T-cell (primary cell): Measurements from ENCODE around the gene ARHGEF6. TPM values are rescaled to one million over a fixed set of nuclear protein-coding genes. Genes with fewer than 3 reads are reported as not detected.

Source experiments
- ATAC-seq, 4 experiments: fragments of 200-7000 bp in 3 of 4; fragments of 150-1000 bp in 1 of 4; cut with Tn5 transposase; replicated peaks in 1 of 4; 1 replicate in 3 of 4; 2 replicates in 1 of 4; pipeline ENCODE4 v1.10.0; 2021; ENCODE audit warnings: moderate library complexity in 3 of 4, mild to moderate bottlenecking in 2 of 4, moderate number of reproducible peaks in 1 of 4
- CTCF ChIA-PET, 2 donors: fragments of 300-600 bp; sonication (Branson Sonifier 250); formaldehyde crosslinking; loops; one replicate each; lab custom pipeline; 2022; ENCODE audit warnings: antibody characterized with exemption in 2 of 2; lab: Charles Lee
- POLR2A ChIA-PET, 2 donors: fragments of 300-600 bp; sonication (Branson Sonifier 250); formaldehyde crosslinking; loops; one replicate each; lab custom pipeline; 2022; ENCODE audit warnings: antibody characterized with exemption in 2 of 2; lab: Charles Lee
- DNase-seq, 35 experiments: peaks; one replicate each; pipeline versions ENCODE4 v3.0.0 to v3.0.0-alpha.2; 2013 to 2023
- H3K27ac ChIP-seq: one replicate; pipeline ENCODE4 v1.5.1; 2013; ENCODE audit warnings: low read length
- H3K27me3 ChIP-seq, 2 experiments: replicated peaks in 1 of 2; 1 replicate in 1 of 2; 2 replicates in 1 of 2; pipeline versions ENCODE4 v1.6.1 to v1.7.0; 2013; ENCODE audit warnings: low read length in 1 of 2, mixed read lengths in 1 of 2; ENCODE audit not compliant: control insufficient read depth in 2 of 2, insufficient read depth in 2 of 2; ENCODE audit errors: extremely low read depth in 1 of 2
- H3K36me3 ChIP-seq, 2 donors: 1 replicate in 1 of 2; 2 replicates in 1 of 2; pipeline versions ENCODE4 v1.6.1 to v1.7.0; 2013; ENCODE audit warnings: low read length in 1 of 2; ENCODE audit not compliant: control insufficient read depth in 2 of 2, insufficient read depth in 1 of 2; ENCODE audit errors: extremely low read depth in 1 of 2
- H3K4me1 ChIP-seq, 2 experiments: 1 replicate in 1 of 2; 2 replicates in 1 of 2; pipeline versions ENCODE4 v1.6.1 to v1.7.0; 2013; ENCODE audit warnings: low read length in 2 of 2, mixed read lengths in 1 of 2; ENCODE audit not compliant: insufficient read depth in 2 of 2, control insufficient read depth in 1 of 2; ENCODE audit errors: extremely low read depth in 1 of 2
- H3K4me3 ChIP-seq, 2 donors: 1 replicate in 1 of 2; 2 replicates in 1 of 2; pipeline versions ENCODE4 v1.5.1 to v1.7.0; 2013; ENCODE audit warnings: mild to moderate bottlenecking in 2 of 2, low read length in 1 of 2, moderate library complexity in 1 of 2; ENCODE audit not compliant: control insufficient read depth in 1 of 2; ENCODE audit errors: extremely low read depth in 1 of 2
- H3K9me3 ChIP-seq: 2 replicates; pipeline ENCODE4 v1.7.0; 2013
- H3K27ac Mint-ChIP-seq, 2 donors: one replicate each; pipeline ENCODE4 v1.8.0; 2020 to 2021; ENCODE audit warnings: mild to moderate bottlenecking in 2 of 2, mixed read lengths in 2 of 2
- H3K27me3 Mint-ChIP-seq, 2 donors: one replicate each; pipeline ENCODE4 v1.8.0; 2021 to 2022; ENCODE audit warnings: mixed read lengths in 2 of 2
- H3K36me3 Mint-ChIP-seq: one replicate; pipeline ENCODE4 v1.8.0; 2021; ENCODE audit warnings: mixed read lengths
- H3K4me1 Mint-ChIP-seq, 3 donors: one replicate each; pipeline ENCODE4 v1.8.0; 2020 to 2022; ENCODE audit warnings: mixed read lengths in 3 of 3, mild to moderate bottlenecking in 1 of 3
- H3K4me3 Mint-ChIP-seq, 3 donors: one replicate each; pipeline ENCODE4 v1.8.0; 2020 to 2022; ENCODE audit warnings: mild to moderate bottlenecking in 3 of 3, mixed read lengths in 3 of 3, moderate library complexity in 3 of 3
- H3K9me3 Mint-ChIP-seq, 3 donors: one replicate each; pipeline ENCODE4 v1.8.0; 2020 to 2022; ENCODE audit warnings: mixed read lengths in 3 of 3
- WGBS: methylation state at CpG from one replicate; pipeline ENCODE4 v1.1.5; 2013; ENCODE audit warnings: missing lambda C conversion rate; ENCODE audit not compliant: insufficient coverage; 5-methylcytosine and 5-hydroxymethylcytosine counted together
- total RNA-seq, 35 experiments: library from RNA in 6 of 35; stranded (reverse) in 6 of 35; fragments of 120-200 nt in 1 of 35; gene quantifications; one replicate each; pipeline versions ENCODE4 v1.2.1 to v1.2.4 and lab custom pipeline; 2013 to 2026

Gene ARHGEF6
- total RNA-seq, 5 donors from 2014 or later (not counting 1 experiment from before 2014, with no cell fraction given) = 63.4 to 79.9 (median 72.9) TPM

DNA sequence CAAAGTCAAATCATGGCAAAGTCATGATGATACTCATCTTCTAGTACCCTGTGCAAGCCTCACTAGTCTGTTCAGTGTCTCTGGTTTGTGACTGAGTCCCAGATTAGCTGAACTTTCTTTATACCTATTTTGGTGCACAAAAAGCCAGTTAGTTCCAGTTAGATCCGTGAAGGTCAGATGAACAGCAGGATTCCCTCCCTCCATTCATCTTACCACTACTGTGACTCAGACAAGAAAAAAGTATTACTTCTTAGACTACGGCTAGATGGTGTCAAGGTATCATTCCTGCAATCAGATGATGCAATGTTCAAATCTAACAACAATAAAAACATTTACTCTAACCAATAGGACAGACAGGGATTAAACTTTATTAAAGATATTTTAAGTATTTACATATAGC lies 30.4 kb downstream of the ARHGEF6 start:
- no peak overlapping the region for H3K4me3 ChIP-seq
- no peak overlapping the region for H3K4me3 Mint-ChIP-seq
- peaks cover 0 to 11% of the 10 kb centered on the region in 2 donors for H3K27me3 Mint-ChIP-seq
- peak overlapping the region in 1 of 2 donors; percentile 69 for H3K27ac Mint-ChIP-seq
- ATAC-seq (peak in 2 of 4 experiments; percentile 41 to 47), DNase-seq (no peak)
- no peaks in the 10 kb centered on the region for H3K9me3 ChIP-seq
- peaks cover 0 to 13% of the 10 kb centered on the region in 2 donors for H3K36me3 ChIP-seq
- WGBS = no CpG with 5 or more reads among the region's 2 CpGs
- peaks cover 10% of the 10 kb centered on the region for H3K36me3 Mint-ChIP-seq
- H3K27me3 ChIP-seq = no peaks in the 10 kb centered on the region
- POLR2A ChIA-PET = no interaction called here
- H3K27ac ChIP-seq = no peak overlapping the region
- H3K4me1 ChIP-seq = peaks cover 7 to 15% of the 10 kb centered on the region in 2 experiments
- no peaks in the 10 kb centered on the region for H3K9me3 Mint-ChIP-seq
- CTCF ChIA-PET = interaction anchor here in 1 of 2 donors (0.7 kb wide), 1 partner anchor 11 kb away, joined by 5 read pairs; no protein-coding TSS in a partner anchor
- H3K4me1 Mint-ChIP-seq = peaks cover 56 to 91% (median 84%) of the 10 kb centered on the region in 3 donors

DNA sequence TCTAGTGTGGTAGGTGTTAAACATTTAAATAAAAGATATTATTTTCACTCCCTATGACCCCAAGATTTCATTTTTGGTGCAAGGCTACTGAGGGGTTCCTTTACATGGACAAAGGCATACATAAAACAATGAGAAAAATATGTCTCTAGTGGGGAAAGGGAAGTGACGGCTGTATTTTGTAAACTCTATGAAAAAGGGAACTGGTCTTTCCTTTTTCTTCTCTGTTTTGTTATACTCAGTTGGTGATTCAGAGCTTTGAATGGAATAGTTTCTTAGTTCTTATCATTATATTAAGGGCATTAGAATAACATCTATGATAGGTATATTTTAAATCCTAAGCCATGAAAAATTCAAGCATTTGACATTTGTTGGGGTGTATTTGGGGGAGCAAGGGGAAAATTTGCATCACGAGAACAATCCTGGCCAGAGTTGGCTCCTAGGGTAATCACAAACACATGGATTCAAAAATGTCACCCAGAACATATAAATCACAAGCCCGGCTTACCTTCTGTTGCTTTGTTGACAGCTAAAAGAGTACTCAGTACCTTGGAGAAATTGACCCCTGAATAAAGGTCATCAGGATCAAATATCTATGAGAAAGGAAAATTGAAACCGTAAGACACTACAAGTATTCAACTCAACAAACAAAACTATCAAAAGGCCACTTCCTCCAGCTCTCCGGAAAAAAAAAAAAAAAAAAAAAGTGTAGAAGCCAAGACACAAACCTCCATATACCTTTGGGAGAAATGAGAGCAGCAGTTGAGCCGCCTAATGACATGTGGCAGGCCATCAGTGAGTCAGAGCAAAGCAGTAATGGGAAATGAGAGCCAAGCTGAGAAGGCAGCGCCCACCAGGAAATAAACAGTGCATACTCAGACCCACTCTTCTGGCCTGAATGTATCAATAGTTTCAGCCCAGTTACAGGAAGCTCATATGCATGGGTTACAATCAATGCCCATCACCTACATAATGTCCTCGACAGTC lies 33.4 kb downstream of the ARHGEF6 start:
- peaks cover 0 to 31% of the 10 kb centered on the region in 2 donors for H3K36me3 ChIP-seq
- Mint-ChIP-seq H3K4me3 (peak overlapping the region in 2 of 3 donors; percentile 25 to 32), H3K9me3 (no peaks in the 10 kb centered on the region), H3K27me3 (peaks cover 0 to 11% of the 10 kb centered on the region in 2 donors), H3K36me3 (peaks cover 26% of the 10 kb centered on the region), H3K4me1 (peaks cover 54 to 94% (median 86%) of the 10 kb centered on the region in 3 donors), H3K27ac (peak overlapping the region; percentile 68 to 91)
- POLR2A ChIA-PET = interaction anchor here (0.6 to 0.7 kb wide), 3 partner anchors 23 to 121 kb away, joined by 3 to 7 read pairs (median 4); no protein-coding TSS in a partner anchor
- no peak overlapping the region for H3K4me3 ChIP-seq
- H3K9me3 ChIP-seq = no peaks in the 10 kb centered on the region
- ATAC-seq = peak in 2 of 4 experiments; percentile 59 to 60
- H3K4me1 ChIP-seq = peaks cover 5 to 14% of the 10 kb centered on the region in 2 experiments
- no peaks in the 10 kb centered on the region for H3K27me3 ChIP-seq
- no CpG with 5 or more reads among the region's 8 CpGs for WGBS
- H3K27ac ChIP-seq = peak overlapping the region; percentile 41
- CTCF ChIA-PET = interaction anchor here (0.6 to 0.8 kb wide), 4 partner anchors 14 to 737 kb away, joined by 3 to 5 read pairs (median 4); no protein-coding TSS in a partner anchor
- no peak for DNase-seq

DNA sequence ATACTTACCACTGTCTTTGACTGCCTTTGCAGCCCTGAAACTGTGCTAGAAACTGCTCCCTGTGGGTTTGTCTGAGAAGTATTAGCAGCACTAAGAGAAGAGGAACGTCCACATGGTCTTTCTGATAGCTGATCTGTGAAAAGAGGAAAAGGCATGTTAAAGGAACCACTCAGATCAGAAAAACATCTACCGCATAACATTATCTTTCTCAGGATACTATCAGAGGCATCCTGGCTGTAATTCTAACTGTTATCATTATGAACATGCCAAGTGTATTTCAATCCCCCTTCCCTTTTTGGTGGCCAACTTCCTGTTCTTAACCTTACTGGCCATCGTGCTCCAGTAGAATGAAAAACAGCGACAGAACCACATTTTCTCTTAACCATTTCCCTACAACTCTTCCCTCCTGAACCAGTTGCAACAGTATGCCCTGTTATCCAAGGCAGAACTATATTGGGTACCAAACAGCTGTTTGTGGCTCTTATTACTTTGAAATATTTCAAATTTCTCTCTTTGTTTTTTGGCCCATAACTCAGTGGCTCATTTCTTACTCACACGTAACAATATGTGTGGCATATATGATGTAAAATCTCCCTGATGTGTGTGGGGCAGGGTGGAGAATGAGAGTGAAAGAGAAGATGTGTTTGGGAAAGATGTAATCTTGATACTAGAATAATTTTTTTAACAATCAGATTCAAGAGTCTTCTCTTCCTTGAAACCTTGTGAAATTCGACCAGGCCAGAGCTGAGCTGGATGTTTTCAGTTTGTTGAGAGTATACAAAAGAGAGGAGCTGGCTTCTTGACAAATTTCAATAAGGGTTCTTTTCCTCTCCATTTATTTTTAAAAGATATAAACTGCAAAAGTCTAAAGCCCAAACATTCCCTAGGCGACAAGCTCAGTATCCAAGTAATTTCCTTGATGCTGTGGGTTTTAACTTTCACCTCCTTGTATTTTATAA lies 35.2 kb downstream of the ARHGEF6 start:
- H3K4me3 Mint-ChIP-seq = no peak overlapping the region
- DNase-seq (no peak), ATAC-seq (no peak)
- peaks cover 26% of the 10 kb centered on the region for H3K36me3 Mint-ChIP-seq
- Histone ChIP-seq H3K4me1 (peaks cover 5 to 14% of the 10 kb centered on the region in 2 experiments), H3K36me3 (peaks cover 0 to 37% of the 10 kb centered on the region in 2 donors), H3K27me3 (no peaks in the 10 kb centered on the region), H3K4me3 (no peak overlapping the region), H3K27ac (no peak overlapping the region), H3K9me3 (no peaks in the 10 kb centered on the region)
- ChIA-PET POLR2A (interaction anchor here in 1 of 2 donors (0.8 kb wide), 1 partner anchor 134 kb away, joined by 3 read pairs; no protein-coding TSS in a partner anchor), CTCF (interaction anchor here in 1 of 2 donors (1.0 kb wide), 1 partner anchor 37 kb away, joined by 3 read pairs; no protein-coding TSS in a partner anchor)
- 60% methylated on average over 1 of the region's 7 CpGs for WGBS
- peak overlapping the region; percentile 46 to 73 for H3K27ac Mint-ChIP-seq
- no peaks in the 10 kb centered on the region for H3K9me3 Mint-ChIP-seq
- peaks cover 45 to 79% (median 75%) of the 10 kb centered on the region in 3 donors for H3K4me1 Mint-ChIP-seq
- H3K27me3 Mint-ChIP-seq = peaks cover 0 to 8% of the 10 kb centered on the region in 2 donors

DNA sequence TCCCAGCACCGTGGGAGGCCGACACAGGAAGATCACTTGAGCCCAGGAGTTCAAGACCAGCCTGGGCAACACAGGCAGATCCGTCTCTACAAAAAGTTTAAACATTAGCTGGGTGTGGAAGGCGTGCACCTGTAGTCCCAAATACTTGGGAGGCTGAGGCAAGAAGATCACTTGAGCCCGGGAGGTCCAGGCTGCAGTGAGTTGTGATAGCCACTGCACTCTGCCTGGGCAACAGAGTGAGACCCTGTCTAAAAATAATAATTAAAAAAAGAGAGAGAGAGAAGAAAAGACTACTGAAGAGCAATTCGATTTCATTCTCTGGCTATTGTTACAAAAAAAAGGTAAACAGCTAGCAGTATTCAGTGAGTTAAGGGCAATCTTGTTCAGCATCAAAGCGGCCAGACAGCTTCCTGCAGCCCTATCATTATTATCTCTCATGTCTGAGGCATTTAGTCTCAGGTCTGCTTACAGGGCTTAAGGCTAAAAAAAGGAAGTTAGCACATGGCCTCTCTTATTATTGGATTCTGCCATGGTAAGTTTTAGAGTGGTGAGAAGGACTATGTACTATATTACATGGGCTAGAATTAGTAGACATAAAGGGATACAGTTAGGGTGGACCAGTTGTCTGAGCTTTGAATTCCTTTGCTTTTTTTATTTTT lies 37.9 kb downstream of the ARHGEF6 start:
- H3K4me1 ChIP-seq = peaks cover 5 to 11% of the 10 kb centered on the region in 2 experiments
- CTCF ChIA-PET = no interaction called here

DNA sequence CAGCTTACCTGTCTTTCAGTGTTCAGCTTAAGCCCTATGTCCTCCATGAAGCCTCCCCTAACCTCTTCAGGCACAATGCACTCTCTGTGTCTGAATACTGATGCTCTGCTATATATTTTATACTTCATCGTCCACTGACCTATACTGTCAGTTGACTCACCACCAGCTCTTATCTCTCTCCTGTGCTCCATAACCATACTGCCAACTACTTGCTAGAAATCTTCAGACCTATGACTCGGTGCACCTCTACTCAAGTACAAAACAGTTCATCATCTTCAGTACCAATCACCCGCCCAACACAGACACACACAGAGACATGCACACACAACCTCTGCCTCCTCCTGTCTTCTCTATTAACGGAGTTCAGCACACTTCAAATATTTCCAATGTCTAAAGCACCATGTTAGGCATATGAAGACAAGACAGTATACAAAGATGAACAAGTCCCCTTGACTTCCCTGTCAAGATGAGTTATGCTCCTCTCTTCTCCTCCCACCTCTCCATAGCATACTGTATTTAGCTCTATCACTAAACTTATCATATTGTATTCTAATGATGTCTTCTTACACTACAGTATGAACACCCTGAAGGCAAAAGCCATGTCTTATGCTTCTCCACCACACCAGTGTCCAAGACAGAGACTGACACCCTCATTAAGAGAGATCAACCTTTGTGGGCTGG lies 42.5 kb downstream of the ARHGEF6 start:
- no peaks in the 10 kb centered on the region for H3K9me3 ChIP-seq
- Mint-ChIP-seq H3K27ac (peak overlapping the region in 1 of 2 donors; percentile 20), H3K27me3 (peaks cover 0 to 4% of the 10 kb centered on the region in 2 donors), H3K9me3 (no peaks in the 10 kb centered on the region), H3K36me3 (peaks cover 27% of the 10 kb centered on the region), H3K4me3 (no peak overlapping the region), H3K4me1 (peaks cover 21 to 54% (median 31%) of the 10 kb centered on the region in 3 donors)
- ATAC-seq = no peak
- no peak for DNase-seq
- no peak overlapping the region for H3K27ac ChIP-seq
- peaks cover 2 to 3% of the 10 kb centered on the region in 2 experiments for H3K4me1 ChIP-seq
- POLR2A ChIA-PET = no interaction called here
- no peaks in the 10 kb centered on the region for H3K27me3 ChIP-seq
- H3K4me3 ChIP-seq = no peak overlapping the region
- WGBS = 100% methylated on average over 2 of the region's 4 CpGs
- peaks cover 0 to 39% of the 10 kb centered on the region in 2 donors for H3K36me3 ChIP-seq
- CTCF ChIA-PET = interaction anchor here (0.5 to 0.7 kb wide), 2 partner anchors 14 to 130 kb away, joined by 3 to 5 read pairs; no protein-coding TSS in a partner anchor

More for the DNA sequence above, 37.9 kb downstream of the ARHGEF6 start:
- H3K27me3 ChIP-seq = no peaks in the 10 kb centered on the region
- no peaks in the 10 kb centered on the region for H3K9me3 ChIP-seq
- H3K27ac Mint-ChIP-seq = peak overlapping the region in 1 of 2 donors; percentile 59
- ATAC-seq (no peak), DNase-seq (no peak)
- H3K27ac ChIP-seq = no peak overlapping the region
- no peak overlapping the region for H3K4me3 ChIP-seq
- POLR2A ChIA-PET = interaction anchor here in 1 of 2 donors (0.6 kb wide), 1 partner anchor 106 kb away, joined by 3 read pairs; no protein-coding TSS in a partner anchor
- WGBS = 80% methylated on average over 1 of the region's 7 CpGs
- peaks cover 0 to 4% of the 10 kb centered on the region in 2 donors for H3K27me3 Mint-ChIP-seq
- H3K9me3 Mint-ChIP-seq = no peaks in the 10 kb centered on the region
- peaks cover 0 to 52% of the 10 kb centered on the region in 2 donors for H3K36me3 ChIP-seq
- H3K4me3 Mint-ChIP-seq = no peak overlapping the region
- H3K4me1 Mint-ChIP-seq = peaks cover 36 to 73% (median 55%) of the 10 kb centered on the region in 3 donors
- peaks cover 42% of the 10 kb centered on the region for H3K36me3 Mint-ChIP-seq
